ENCODE measurements around the gene DNAJC10.

The DNAJC10 gene

DNA sequence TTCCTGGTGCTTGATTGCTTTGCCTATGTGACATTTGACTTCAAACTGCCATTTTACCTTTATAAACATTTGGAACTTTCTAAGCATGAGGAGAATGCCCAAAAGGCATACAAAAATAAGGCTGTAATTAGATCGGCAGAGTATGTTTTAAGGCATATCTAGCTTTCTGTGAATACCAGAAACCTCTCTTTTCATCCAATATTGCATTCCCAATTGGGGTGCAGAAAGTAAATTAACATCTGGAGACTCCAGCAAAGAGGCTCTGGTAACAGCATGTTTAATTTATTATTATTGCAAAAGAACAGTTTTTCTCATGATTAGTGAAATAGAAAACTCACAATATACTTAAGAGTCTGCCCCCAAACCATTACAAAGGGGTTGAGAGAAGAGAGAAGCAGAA, 118.2 kb downstream of the DNAJC10 start:
- DNase-seq (ENCODE audit: low read depth in 2 of 2) = no peak

GRCh38 chr2:182836451-182836850, 120.4 kb downstream of the DNAJC10 start:
- no peak for DNase-seq (ENCODE audit: low read depth in 2 of 2)

All from stimulated activated CD4-positive, alpha-beta T cell treated with anti-CD3 and anti-CD28 coated beads, Interleukin-4, amount 100 ng/mL, for 48 hours (primary cell).